Measurements from ENCODE around the gene BUB3.
A peak's percentile ranks its signal among the peaks of the same experiment; 100 is the strongest.

BUB3 gene

GRCh38 chr10:123154092-123154710, at the start of gene BUB3:
Gene BUB3 (plus strand): TSS chr10:123154402. CDS start chr10:123154918, 516 bp downstream.
- TF ChIP-seq, protein P1, sequence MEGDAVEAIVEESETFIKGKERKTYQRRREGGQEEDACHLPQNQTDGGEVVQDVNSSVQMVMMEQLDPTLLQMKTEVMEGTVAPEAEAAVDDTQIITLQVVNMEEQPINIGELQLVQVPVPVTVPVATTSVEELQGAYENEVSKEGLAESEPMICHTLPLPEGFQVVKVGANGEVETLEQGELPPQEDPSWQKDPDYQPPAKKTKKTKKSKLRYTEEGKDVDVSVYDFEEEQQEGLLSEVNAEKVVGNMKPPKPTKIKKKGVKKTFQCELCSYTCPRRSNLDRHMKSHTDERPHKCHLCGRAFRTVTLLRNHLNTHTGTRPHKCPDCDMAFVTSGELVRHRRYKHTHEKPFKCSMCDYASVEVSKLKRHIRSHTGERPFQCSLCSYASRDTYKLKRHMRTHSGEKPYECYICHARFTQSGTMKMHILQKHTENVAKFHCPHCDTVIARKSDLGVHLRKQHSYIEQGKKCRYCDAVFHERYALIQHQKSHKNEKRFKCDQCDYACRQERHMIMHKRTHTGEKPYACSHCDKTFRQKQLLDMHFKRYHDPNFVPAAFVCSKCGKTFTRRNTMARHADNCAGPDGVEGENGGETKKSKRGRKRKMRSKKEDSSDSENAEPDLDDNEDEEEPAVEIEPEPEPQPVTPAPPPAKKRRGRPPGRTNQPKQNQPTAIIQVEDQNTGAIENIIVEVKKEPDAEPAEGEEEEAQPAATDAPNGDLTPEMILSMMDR (IDR thresholded peaks at IDR 0.05; ENCODE audit: insufficient read depth, low read depth, low read length, missing control alignments), result no peak
- DNase-seq (ENCODE audit: low read depth), result peak; percentile 100
- H3K4me3 ChIP-seq (ENCODE audit: low read depth, low read length), result peak within 1 kb of the TSS; percentile 85

- no peak overlapping the region for H3K4me3 ChIP-seq (ENCODE audit: low read depth, low read length)
- no peak for DNase-seq (ENCODE audit: low read depth)
- TF ChIP-seq, protein P1 (IDR thresholded peaks at IDR 0.05; ENCODE audit: insufficient read depth, low read depth, low read length, missing control alignments), result no peak
Measured at GRCh38 chr10:123109466-123109865, 44.7 kb upstream of the BUB3 start.

DNA sequence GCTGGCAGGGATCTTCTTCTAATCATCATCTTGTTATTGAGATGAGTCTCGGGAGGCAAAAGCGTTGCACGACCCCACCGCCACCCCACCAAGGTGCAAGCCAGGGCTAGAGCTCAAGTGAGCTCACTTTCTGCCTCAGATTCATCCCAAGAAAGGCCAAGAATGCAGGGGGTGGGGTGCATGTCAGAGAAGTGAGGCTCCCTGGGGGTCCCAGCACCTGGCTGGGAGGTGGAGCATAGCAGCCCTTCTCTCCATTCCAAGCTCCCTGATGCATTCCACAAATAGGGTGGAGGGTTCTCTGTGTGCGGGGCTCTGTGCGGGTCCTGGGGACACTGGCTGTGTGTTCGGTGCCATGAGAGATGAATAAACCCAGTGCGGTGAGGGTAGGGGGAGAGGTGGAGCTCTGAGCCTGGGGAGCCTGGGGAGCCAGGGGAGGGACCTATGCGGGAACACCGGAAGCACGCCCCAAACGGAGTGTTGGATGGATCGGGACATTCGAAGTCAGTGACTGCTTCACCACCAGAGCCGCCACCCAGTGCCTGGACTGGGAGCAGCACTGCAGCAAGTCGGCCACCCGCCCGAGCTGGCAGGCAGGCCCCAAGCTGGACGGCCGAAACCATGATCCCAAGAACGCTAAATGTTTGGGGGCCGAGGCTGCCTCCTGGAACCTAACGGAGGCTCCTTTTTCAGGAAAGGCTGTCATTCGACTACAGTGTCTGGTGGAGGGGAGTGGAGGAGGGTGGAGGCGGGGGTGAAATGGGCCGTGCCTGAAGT, 36.4 kb upstream of the BUB3 start:
- TF ChIP-seq, protein P1 (IDR thresholded peaks at IDR 0.05; ENCODE audit: insufficient read depth, low read depth, low read length, missing control alignments), result no peak
- DNase-seq (ENCODE audit: low read depth), result no peak
- H3K4me3 ChIP-seq (ENCODE audit: low read depth, low read length), result no peak overlapping the region

- H3K4me3 ChIP-seq (ENCODE audit: low read depth, low read length), result no peak overlapping the region
- DNase-seq (ENCODE audit: low read depth), result no peak
- TF ChIP-seq, protein P1 (IDR thresholded peaks at IDR 0.05; ENCODE audit: insufficient read depth, low read depth, low read length, missing control alignments), result no peak
Measured at GRCh38 chr10:123119081-123119480, 35.1 kb upstream of the BUB3 start.

DNA sequence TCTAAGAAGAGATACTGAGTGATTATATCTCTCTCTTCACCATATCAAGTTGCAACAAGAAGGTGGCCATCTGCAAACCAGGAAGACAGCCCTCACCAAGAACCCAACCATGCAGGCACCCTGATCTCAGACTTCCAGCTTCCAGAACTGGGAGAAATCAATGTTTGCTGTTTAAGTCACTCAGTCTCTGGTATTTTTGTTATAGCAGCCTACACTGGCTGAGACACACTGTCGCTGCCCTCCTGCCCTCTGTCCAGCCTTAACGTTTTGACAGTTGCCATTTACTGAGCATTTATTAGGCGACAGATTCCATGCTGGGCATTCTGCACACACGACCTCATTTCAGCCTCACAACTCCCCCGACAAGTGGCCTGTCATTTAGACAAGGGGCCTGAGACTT, 28.0 kb upstream of the BUB3 start:
- H3K4me3 ChIP-seq (ENCODE audit: low read depth, low read length), result no peak overlapping the region
- TF ChIP-seq, protein P1 (IDR thresholded peaks at IDR 0.05; ENCODE audit: insufficient read depth, low read depth, low read length, missing control alignments), result no peak
- DNase-seq (ENCODE audit: low read depth), result no peak

DNA sequence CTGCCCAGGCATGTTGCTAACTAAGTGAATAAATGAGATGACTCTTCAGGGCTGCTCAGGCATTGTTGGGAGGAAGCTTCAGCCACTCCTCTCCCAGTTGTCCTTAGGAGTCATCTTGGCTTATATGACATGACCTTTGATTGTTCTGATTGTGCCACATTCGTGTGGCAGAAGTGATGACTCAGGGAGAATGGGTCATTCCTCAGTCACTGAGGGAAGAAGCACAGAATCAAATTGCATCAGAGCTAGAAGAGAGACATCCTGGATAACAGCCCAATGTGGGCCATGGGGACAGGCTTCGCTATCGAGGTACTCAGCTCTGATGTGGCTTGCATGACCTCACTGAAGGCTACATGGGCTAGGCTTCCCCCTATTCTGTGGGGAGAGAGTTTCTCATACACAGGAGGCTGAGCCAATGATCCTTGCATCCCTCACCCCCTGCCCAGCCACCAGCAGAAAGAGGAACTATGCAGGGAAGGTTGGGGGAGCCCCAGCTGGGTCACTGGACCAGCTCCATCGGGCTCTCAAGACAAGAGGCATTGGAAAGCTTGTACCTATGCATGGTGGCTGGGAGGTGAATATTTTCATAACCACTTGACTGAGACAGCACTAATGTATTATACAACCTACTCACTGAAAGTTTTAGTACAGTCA, 24.5 kb upstream of the BUB3 start:
- H3K4me3 ChIP-seq (ENCODE audit: low read depth, low read length), result no peak overlapping the region
- TF ChIP-seq, protein P1 (IDR thresholded peaks at IDR 0.05; ENCODE audit: insufficient read depth, low read depth, low read length, missing control alignments), result no peak
- no peak for DNase-seq (ENCODE audit: low read depth)
